ELR (cell line): ENCODE results near the gene FLT4.
A peak's percentile ranks its signal among the peaks of the same experiment; 100 is the strongest.

ENCODE experiments used
- DNase-seq: peaks from one replicate; pipeline ENCODE4 v3.0.0-alpha.2; 2015; ENCODE audit warnings: low read depth

The FLT4 gene

DNA sequence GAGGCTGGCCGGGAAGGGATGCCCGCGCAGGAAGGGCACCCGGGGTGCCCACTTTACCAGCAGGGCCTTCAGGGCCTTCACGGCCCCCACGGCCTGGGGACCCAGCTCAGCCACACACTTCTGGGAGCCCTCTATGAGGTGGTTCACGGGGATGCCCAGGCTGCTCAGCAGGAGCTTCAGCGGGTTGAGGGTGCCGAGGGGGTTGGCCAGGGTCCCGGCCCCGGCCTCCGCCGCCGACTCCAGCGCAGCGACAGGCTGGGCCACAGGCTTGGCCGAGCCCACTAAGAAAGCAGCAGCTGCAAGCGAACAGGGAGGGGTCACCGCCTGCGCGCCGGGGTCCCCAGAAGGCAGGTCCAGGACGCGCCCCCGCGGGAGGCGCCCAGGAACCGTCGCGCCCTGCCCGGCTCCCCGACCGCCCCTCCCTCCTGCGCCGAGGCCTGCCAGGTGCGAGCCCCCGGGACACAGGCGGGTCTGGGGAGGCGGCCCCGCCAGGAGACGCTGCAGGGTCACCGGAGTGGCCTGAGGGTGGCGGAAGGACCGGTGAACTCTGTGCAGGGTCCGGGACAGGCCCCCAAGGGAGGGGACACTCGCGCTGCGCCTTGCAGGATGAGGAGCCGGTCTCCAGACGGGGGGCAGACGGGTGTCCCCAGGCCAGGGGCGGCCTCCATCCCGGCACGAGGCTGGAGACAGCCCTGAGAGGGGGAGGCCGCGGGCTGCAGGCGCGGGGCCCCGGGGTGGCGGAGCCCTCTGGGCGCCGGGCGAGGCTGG lies 58.7 kb downstream of the FLT4 start:
- DNase-seq = no peak

DNA sequence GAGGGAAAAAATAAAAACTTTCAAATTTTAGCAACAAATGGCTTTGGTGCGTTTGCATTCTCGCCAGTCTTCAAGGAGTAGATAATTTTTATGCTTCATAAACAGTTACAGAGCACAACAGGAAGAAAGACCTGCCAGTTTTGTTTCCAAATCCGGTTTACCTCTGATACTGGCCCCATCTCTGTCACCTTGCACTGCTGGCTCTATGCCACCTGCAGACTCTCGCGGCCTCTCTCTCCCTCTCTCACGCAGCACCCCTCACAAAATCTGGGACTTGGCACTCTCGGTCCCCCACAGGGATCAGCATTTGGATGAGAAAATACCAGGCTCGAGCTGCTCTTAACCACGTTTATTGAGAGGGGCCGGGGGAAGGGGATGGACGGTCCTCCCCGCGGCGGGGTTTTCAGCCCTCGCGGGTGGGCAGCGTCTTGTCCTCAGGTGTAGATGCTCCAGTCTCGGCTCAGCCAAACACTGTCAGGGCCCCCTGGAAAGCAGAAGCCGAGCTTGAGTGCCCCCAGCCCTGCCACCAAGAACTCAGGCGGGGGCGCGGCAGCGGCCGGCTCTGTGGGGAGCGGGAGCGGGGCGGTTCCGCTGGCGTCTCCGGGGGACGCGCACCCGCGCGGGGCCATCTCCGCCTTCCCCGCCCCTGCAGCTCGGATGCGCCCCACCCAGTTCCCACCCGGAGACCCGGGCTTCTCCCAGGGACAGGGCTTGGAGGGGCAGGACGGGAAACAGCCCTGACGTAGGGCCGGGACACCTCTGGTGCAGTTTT lies 59.4 kb downstream of the FLT4 start:
- DNase-seq = no peak

DNA sequence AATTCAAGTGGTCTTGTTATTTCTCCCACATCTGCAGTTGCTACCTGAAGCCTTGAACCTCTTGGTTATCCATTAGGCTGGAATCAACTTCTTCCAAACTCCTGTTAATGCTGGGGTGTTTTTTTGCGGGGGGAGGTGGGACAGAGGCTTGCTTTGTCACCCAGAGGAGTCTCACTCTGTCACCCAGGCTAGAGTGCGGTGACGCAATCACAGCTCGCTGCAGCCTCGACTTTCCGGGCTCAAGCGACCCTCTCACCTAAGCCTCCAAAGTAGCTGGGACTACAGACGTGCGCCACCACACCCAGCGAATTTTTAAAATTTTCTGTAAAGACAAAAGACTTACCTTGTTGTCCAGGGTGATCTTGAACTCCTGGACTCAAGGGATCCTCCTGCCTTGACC lies 62.5 kb downstream of the FLT4 start:
- DNase-seq = no peak

DNA sequence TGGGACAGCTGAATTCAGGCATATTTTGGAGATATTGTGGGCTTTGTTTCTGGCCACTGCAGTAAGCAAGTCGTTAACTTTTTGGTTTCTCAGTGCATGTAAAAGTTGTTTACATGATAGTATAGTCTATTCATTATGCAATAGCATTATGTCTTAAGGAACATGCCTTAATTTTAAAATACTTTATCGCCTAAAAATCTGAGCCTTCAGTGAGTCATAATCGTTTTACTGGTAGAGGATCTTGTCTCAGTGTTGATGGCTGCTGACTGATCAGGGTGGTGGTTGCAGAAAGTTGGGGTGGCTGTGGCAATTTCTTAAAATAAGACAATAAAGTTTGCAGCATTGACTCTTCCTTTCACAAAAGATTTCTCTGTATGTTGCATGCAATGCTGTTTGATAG lies 63.2 kb downstream of the FLT4 start:
- DNase-seq = no peak

DNA sequence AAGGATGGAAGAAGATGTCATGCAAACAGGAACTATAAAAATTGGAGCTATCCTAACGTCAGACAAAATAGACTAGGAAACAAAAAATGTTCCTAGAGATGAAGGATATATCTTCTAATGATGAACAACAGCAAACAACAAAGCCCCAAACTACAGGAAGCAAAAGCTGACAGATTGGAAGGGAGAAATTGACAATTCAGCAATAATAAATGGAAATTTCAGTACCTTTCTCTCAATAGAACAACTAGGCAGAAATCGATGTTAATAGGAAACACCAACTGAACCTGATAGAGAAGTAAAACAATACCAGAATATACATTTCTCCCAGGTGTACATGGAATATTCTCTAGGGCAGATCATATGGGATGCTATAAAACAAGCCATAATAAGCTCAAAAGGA lies 65.7 kb downstream of the FLT4 start:
- DNase-seq = no peak

DNA sequence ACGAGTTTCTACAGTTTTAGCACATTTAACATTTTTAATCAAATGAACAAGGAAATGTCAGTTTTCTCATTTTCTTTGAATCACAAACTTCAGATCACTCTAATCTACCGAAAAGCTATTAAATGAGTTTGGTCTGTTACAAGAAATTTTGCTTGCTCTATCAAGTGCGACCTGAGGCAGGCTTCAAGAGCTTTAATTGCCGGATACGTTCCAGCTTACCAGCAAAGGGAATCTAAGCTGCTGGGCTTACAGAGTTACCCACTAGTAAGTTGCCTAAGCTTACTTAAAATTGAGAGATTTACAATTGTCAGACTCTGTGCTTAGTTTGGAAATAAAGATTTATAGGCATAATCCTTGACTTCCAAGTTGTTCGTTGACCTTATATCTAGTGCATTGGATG lies 68.7 kb downstream of the FLT4 start:
- no peak for DNase-seq

DNA sequence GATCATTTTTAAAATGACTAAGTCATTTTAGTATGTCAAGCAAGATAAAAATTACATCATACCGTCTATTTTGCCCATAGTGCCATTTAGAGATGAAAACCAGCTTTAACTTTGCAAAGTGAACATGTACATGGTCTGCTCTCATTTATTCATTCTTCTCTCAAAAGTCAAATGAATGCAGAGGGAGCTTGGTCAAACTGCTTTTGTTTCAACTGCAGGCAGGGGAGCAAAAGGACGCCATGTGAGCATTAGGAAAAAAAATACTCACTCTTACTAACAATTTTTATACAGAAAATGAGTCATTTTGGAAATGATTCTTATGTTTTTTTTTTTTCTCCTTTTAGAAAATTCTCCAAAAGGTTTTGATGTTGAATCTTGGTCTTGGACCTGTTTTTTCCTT lies 73.8 kb downstream of the FLT4 start:
- no peak for DNase-seq

DNA sequence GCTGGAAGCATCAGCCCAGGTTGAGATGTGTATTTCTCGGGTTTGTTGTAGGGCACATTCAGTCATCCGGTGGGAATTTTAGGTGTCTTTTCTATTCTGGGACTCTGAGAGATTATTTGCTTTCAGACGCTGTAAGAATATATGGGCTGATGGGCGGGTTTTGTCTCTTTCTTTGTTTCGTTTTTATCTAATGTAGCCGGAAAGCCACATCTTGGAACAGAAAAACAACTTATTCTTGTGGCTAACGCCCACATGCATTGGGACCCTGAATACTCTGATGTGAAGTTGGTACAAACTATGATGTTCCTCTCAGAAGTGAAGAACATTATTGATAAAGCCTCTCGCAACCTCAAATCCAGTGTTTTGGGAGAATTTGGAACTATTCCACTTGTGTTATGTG lies 80.5 kb downstream of the FLT4 start:
- DNase-seq = no peak

DNA sequence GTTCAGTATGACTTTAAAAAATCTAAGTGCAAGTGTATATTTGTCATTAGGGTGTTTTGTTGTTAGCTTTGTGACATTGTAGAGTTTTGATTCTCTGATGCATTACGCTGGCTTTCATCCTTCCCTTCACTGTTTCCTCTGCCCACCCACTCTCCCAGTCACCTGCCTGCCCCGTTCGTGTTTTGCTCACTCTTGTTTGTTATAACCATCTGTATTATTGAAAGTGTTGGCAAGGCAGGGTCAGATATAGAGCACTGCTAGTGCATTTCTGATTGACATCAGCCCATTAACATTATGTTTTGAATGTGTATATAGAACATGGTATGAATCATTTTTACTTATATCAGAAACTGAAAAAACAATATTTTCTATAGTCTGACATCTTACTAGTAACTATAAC lies 85.4 kb downstream of the FLT4 start:
- DNase-seq = no peak

DNA sequence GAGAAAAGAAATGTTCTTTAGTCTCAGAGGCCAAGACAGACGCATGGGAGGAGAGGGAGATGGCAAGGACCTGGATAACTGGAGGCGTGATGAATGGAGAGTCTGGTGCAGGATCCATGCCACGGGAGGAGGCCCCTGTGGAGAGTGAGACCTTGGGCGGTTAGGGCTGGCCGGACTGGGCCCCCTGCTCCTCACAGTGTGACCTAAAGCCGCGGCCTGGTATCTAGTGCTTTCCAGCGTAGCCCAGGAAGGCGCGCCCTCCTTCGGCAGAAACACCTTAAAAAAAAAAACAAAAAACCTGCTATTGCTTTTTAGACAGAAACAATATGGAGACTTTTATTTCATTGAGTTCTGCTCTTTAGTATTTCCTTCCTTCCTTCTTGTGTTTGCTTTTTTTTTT lies 91.2 kb downstream of the FLT4 start:
- DNase-seq = no peak

DNA sequence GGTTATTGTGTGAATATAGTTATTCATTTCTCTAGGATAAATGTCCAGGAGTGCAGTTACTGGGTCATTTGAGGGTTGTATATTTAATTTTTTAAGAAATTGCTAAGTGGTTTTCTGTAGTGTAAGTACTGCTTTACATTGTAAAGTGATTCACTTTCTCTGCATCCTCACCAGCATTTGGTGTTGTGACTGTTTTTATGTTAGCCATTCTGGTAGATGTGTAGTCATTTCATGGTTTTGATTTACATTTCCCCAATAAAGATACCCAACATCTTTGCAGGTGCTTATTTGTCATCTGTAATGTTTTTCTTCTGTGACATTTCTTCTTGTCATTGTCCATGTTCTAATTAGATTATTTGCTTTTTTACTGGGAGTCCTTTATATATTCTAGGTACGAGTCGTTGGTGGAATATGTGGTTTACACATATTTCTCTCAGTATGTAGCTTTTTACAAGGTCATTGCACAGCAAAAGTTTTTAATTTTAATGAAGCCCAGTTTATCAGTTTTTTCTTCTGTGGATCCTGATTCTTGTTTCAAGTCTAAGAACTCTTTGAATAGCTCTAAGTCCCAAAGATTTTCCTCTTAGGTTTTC lies 92.1 kb downstream of the FLT4 start:
- peak; percentile 32 for DNase-seq

DNA sequence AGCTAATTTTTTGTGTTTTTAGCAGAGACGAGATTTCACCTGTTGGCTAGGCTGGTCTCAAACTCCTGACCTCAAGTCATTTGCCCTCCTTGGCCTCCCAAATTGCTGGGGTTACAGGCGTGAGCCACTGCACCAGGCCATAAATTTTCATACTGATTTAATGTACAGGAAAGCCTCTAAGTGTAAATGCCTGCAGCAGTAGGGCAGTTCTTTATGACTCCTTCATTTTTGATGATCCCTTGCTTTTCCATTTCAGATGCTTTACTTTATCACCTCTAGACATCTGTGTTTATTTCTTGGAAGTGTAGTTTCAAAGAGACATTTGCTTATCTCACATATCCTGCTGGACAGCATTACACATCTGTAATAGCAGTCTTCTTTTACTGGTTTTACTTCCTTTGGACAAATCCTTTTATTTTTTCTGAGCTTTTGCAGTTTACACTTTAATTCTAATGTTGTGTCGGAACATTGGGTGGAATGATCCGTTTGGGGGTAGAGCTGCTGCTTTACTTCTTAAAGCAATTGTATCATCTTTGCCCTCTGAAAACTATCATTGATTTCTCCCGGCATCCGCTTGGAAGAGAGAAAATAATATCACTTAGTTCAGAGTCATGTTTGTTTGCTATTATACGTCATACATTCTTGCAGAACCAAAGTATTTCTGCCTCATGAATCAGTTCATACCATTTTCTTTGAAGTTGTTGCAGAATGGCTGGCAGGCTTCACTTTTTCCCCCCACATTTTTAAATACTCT lies 94.1 kb downstream of the FLT4 start:
- peak; percentile 20 for DNase-seq

DNA sequence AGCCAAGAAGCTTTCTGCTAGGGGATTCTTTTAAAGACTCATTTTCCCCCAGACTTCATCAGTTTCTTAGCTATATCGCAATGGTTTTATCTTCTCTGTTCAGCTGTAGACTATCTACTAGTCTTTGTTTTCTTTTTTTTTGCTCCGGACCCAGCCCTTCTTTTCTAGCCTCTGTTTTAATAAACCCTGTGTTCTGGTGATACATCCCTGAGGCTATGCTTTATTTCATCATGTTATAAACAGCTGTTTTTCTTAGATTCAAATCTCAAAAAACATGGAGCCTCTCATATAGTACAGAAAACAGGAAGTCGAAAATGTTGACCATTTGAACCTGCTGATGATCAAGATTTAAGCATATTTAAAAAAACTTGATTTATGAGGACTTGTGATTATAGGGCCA lies 95.9 kb downstream of the FLT4 start:
- DNase-seq = no peak
